BE2C (cell line): Measurements from ENCODE around the gene WARS2.

Source experiments
- DNase-seq: peaks from one replicate; pipeline ENCODE4 v3.0.0-alpha.2; 2020
- H3K27me3 ChIP-seq: fragments of 250-450 bp; sonication (Bioruptor Pico); 2 replicates; pipeline ENCODE4 v1.5.1; 2020; ENCODE audit warnings: mild to moderate bottlenecking
- H3K36me3 ChIP-seq: fragments of 250-450 bp; sonication (Bioruptor Pico); 2 replicates; pipeline ENCODE4 v1.5.1; 2020; ENCODE audit warnings: mild to moderate bottlenecking
- H3K4me1 ChIP-seq: fragments of 250-450 bp; sonication (Bioruptor Pico); 2 replicates; pipeline ENCODE4 v1.5.1; 2020
- H3K4me3 ChIP-seq: 2 replicates; pipeline ENCODE4 v1.5.1; 2011; ENCODE audit warnings: low read depth, low read length
- H3K9me3 ChIP-seq: fragments of 250-450 bp; sonication (Bioruptor Pico); 2 replicates; pipeline ENCODE4 v1.5.1; 2020
- TF ChIP-seq, protein P1 (sequence below): IDR thresholded peaks from 2 replicates; pipeline ENCODE4 v1.5.1; 2012; ENCODE audit warnings: mild to moderate bottlenecking, low read depth, low read length

WARS2 gene

DNA sequence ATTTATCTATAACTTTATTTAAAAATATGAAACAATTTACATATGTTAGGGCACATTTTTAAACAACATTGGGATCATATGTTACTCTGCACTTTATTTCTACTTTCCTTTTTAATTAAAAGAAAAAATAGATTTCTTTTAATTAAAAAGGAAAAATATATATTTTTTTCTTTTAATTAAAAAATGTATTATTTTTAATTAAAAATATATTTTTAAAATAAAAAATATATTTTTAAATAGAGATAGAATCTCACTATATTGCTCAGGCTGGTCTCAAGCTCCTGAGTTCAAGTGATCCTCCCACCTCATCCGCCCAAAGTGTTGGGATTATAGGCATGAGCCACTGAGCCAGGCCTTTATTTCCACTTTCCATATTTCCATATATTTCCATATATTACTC, 36.7 kb downstream of the WARS2 start:
- H3K36me3 ChIP-seq: no peaks in the 10 kb centered on the region
- DNase-seq: no peak
- no peaks in the 10 kb centered on the region for H3K27me3 ChIP-seq
- TF ChIP-seq, protein P1, sequence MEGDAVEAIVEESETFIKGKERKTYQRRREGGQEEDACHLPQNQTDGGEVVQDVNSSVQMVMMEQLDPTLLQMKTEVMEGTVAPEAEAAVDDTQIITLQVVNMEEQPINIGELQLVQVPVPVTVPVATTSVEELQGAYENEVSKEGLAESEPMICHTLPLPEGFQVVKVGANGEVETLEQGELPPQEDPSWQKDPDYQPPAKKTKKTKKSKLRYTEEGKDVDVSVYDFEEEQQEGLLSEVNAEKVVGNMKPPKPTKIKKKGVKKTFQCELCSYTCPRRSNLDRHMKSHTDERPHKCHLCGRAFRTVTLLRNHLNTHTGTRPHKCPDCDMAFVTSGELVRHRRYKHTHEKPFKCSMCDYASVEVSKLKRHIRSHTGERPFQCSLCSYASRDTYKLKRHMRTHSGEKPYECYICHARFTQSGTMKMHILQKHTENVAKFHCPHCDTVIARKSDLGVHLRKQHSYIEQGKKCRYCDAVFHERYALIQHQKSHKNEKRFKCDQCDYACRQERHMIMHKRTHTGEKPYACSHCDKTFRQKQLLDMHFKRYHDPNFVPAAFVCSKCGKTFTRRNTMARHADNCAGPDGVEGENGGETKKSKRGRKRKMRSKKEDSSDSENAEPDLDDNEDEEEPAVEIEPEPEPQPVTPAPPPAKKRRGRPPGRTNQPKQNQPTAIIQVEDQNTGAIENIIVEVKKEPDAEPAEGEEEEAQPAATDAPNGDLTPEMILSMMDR: no peak
- H3K4me3 ChIP-seq: no peak overlapping the region
- H3K9me3 ChIP-seq: no peaks in the 10 kb centered on the region
- no peaks in the 10 kb centered on the region for H3K4me1 ChIP-seq

DNA sequence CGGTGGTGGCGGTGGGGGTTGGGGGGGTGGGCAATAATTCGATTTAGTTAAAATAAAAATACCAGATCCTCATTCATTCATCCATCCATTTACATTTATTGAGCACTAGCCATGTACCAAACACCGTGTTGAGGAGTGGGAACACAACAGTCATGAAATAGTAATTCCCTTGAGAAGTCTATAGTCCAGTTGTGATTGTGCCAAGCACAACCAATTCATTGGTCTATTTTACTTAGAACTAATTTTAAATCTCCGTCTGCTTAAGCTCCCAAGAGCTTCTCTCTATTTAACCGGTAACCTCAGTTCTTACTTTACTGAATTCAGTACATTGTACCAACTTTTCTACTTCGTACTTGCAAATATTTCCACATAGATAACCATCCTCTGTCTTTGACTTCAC, 38.4 kb downstream of the WARS2 start:
- no peaks in the 10 kb centered on the region for H3K9me3 ChIP-seq
- DNase-seq: no peak
- H3K36me3 ChIP-seq: no peaks in the 10 kb centered on the region
- TF ChIP-seq, protein P1: no peak
- no peak overlapping the region for H3K4me3 ChIP-seq
- H3K27me3 ChIP-seq: no peaks in the 10 kb centered on the region
- no peaks in the 10 kb centered on the region for H3K4me1 ChIP-seq

DNA sequence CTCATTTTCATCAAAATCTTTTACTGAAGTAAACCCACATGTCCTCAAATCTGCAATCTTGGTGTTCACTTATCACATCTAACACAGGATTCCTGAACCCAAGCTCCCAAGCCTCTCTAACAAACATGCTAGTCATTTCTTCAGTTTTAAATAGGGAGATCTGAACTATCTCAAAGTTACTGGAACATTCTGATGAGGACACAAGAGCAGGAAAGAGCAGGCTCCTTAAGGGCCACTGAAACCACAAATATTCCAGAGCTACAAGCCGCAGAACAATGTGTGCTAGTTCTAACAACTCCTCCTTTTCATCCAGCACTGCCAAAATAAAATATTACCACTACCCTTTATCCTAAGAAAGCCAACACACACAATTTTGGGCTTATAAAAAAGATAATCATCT, 38.9 kb downstream of the WARS2 start:
- no peak for DNase-seq
- TF ChIP-seq, protein P1: no peak
- Histone ChIP-seq H3K27me3 (no peaks in the 10 kb centered on the region), H3K4me3 (no peak overlapping the region), H3K36me3 (no peaks in the 10 kb centered on the region), H3K4me1 (no peaks in the 10 kb centered on the region), H3K9me3 (no peaks in the 10 kb centered on the region)

GRCh38 chr1:119099775-119100174, 40.7 kb downstream of the WARS2 start:
- TF ChIP-seq, protein P1: no peak
- H3K36me3 ChIP-seq: no peaks in the 10 kb centered on the region
- no peaks in the 10 kb centered on the region for H3K9me3 ChIP-seq
- H3K4me3 ChIP-seq: no peak overlapping the region
- no peaks in the 10 kb centered on the region for H3K4me1 ChIP-seq
- no peaks in the 10 kb centered on the region for H3K27me3 ChIP-seq
- DNase-seq: no peak

- Histone ChIP-seq H3K4me1 (no peaks in the 10 kb centered on the region), H3K27me3 (no peaks in the 10 kb centered on the region), H3K36me3 (no peaks in the 10 kb centered on the region), H3K9me3 (no peaks in the 10 kb centered on the region), H3K4me3 (no peak overlapping the region)
- TF ChIP-seq, protein P1: no peak
- no peak for DNase-seq
These were observed 43.1 kb downstream of the WARS2 start for GRCh38 chr1:119097380-119097779.

- H3K36me3 ChIP-seq: no peaks in the 10 kb centered on the region
- no peak for DNase-seq
- TF ChIP-seq, protein P1: no peak
- H3K9me3 ChIP-seq: no peaks in the 10 kb centered on the region
- no peak overlapping the region for H3K4me3 ChIP-seq
- no peaks in the 10 kb centered on the region for H3K27me3 ChIP-seq
- no peaks in the 10 kb centered on the region for H3K4me1 ChIP-seq
These were observed 46.7 kb downstream of the WARS2 start for GRCh38 chr1:119093721-119094120.
